Uterus (tissue), 2 donors: Measurements from ENCODE around the gene FRMD8.

ENCODE experiments used
- POLR2A ChIP-seq, 2 donors: fragments of 450-650 bp; IDR thresholded peaks; one replicate each; pipeline ENCODE4 v1.6.1; 2016; ENCODE audit warnings: antibody characterized with exemption in 2 of 2, mild to moderate bottlenecking in 1 of 2, moderate library complexity in 1 of 2
- TF ChIP-seq, protein P1 (sequence below), 4 experiments: fragments of 200-600 bp in 2 of 4; fragments of 450-650 bp in 2 of 4; sonication (generic) in 2 of 4; IDR thresholded peaks; one replicate each; pipeline ENCODE4 v1.5.1; 2016 to 2019; ENCODE audit warnings: antibody characterized with exemption in 4 of 4, mild to moderate bottlenecking in 2 of 4, moderate library complexity in 1 of 4

DNA sequence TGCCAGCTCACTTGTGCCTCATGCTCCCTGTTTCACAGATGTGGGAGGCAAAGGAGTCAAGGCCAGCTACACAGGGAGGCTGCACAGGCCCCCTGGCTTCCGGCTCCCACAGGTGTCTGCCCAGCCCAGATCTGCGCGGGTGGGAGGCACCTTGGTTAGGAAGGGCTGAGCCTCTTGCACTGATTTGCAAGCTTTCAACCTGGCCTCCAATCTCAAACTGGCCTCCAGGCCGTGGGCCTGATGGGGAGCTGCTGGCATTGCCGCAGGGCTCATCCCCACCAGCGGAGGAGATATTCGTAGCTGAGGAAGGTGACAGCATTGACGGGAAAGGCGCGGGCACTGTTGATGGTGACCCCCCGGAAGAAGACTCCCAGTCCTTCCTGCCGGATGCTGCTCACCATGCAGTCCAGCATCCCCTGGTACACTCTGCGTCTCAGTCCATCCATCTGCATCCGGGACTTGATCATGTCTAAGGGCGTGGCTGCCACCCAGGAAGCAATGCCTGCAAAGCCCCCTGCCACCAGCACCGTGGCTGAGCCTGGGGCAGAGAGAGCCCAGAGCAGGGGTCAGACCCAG lies 10.2 kb upstream of the FRMD8 start:
- TF ChIP-seq, protein P1, sequence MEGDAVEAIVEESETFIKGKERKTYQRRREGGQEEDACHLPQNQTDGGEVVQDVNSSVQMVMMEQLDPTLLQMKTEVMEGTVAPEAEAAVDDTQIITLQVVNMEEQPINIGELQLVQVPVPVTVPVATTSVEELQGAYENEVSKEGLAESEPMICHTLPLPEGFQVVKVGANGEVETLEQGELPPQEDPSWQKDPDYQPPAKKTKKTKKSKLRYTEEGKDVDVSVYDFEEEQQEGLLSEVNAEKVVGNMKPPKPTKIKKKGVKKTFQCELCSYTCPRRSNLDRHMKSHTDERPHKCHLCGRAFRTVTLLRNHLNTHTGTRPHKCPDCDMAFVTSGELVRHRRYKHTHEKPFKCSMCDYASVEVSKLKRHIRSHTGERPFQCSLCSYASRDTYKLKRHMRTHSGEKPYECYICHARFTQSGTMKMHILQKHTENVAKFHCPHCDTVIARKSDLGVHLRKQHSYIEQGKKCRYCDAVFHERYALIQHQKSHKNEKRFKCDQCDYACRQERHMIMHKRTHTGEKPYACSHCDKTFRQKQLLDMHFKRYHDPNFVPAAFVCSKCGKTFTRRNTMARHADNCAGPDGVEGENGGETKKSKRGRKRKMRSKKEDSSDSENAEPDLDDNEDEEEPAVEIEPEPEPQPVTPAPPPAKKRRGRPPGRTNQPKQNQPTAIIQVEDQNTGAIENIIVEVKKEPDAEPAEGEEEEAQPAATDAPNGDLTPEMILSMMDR (IDR thresholded peaks at IDR 0.05): no peak
- TF ChIP-seq POLR2A (IDR thresholded peaks at IDR 0.05): no peak
